Loucy (cell line): ENCODE measurements around the gene ADGRL1.

Source experiments
- EZH2phosphoT487 ChIP-seq: fragments of 200-600 bp; IDR thresholded peaks from 2 replicates; pipeline ENCODE4 v1.6.1; 2018; ENCODE audit warnings: antibody characterized with exemption, mild to moderate bottlenecking, moderate library complexity, borderline replicate concordance
- TF ChIP-seq, protein P1 (sequence below): fragments of 200-600 bp; sonication (generic); conservative IDR thresholded peaks from 2 replicates; pipeline ENCODE4 v1.5.1; 2014; ENCODE audit warnings: mild to moderate bottlenecking, antibody characterized with exemption, low read length

GRCh38 chr19:14158276-14159023 lies 47.5 kb downstream of the ADGRL1 start:
- TF ChIP-seq, protein P1, sequence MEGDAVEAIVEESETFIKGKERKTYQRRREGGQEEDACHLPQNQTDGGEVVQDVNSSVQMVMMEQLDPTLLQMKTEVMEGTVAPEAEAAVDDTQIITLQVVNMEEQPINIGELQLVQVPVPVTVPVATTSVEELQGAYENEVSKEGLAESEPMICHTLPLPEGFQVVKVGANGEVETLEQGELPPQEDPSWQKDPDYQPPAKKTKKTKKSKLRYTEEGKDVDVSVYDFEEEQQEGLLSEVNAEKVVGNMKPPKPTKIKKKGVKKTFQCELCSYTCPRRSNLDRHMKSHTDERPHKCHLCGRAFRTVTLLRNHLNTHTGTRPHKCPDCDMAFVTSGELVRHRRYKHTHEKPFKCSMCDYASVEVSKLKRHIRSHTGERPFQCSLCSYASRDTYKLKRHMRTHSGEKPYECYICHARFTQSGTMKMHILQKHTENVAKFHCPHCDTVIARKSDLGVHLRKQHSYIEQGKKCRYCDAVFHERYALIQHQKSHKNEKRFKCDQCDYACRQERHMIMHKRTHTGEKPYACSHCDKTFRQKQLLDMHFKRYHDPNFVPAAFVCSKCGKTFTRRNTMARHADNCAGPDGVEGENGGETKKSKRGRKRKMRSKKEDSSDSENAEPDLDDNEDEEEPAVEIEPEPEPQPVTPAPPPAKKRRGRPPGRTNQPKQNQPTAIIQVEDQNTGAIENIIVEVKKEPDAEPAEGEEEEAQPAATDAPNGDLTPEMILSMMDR = no peak
- TF ChIP-seq EZH2phosphoT487 = no peak
